GM21576 (cell line): ENCODE results near the gene OGFOD3.
"Not testable (repeated sequence)": the region's sequence is repeated elsewhere in the genome, so short reads cannot be mapped to it uniquely, and the experiment has no call there.

Experiments
- ATAC-seq: cut with Tn5 transposase; IDR thresholded peaks from one replicate; pipeline ENCODE4 v1.9.1; 2021; ENCODE audit warnings: mild to moderate bottlenecking, moderate library complexity; ENCODE audit not compliant: unreplicated experiment

Gene OGFOD3

GRCh38 chr17:82375359-82376041, 42.9 kb downstream of the OGFOD3 start:
- no peak for ATAC-seq

DNA sequence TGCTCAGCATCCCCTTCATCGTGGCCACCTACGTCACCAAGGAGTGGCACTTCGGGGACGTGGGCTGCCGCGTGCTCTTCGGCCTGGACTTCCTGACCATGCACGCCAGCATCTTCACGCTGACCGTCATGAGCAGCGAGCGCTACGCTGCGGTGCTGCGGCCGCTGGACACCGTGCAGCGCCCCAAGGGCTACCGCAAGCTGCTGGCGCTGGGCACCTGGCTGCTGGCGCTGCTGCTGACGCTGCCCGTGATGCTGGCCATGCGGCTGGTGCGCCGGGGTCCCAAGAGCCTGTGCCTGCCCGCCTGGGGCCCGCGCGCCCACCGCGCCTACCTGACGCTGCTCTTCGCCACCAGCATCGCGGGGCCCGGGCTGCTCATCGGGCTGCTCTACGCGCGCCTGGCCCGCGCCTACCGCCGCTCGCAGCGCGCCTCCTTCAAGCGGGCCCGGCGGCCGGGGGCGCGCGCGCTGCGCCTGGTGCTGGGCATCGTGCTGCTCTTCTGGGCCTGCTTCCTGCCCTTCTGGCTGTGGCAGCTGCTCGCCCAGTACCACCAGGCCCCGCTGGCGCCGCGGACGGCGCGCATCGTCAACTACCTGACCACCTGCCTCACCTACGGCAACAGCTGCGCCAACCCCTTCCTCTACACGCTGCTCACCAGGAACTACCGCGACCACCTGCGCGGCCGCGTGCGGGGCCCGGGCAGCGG, 43.6 kb downstream of the OGFOD3 start:
- ATAC-seq, result no peak

GRCh38 chr17:82373731-82374625, 44.4 kb downstream of the OGFOD3 start:
- ATAC-seq, result no peak

DNA sequence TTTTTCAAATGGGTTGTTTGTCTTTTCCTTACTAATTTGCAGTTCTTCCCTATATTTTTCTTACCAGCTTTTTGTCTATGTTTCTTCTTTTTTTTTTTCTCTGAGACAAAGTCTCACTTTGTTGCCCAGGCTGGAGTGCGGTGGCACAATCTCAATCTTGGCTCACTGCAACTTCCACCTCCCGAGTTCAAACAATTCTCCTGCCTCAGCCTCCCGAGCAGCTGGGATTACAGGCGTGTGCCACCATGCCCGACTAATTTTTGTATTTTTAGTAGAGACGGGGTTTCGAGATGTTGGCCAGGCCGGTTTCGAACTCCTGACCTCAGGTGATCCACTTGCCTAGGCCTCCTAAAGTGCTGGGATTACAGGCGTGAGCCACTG, 45.3 kb downstream of the OGFOD3 start:
- not testable (repeated sequence) for ATAC-seq

GRCh38 chr17:82372249-82373071, 45.9 kb downstream of the OGFOD3 start:
- no peak for ATAC-seq

DNA sequence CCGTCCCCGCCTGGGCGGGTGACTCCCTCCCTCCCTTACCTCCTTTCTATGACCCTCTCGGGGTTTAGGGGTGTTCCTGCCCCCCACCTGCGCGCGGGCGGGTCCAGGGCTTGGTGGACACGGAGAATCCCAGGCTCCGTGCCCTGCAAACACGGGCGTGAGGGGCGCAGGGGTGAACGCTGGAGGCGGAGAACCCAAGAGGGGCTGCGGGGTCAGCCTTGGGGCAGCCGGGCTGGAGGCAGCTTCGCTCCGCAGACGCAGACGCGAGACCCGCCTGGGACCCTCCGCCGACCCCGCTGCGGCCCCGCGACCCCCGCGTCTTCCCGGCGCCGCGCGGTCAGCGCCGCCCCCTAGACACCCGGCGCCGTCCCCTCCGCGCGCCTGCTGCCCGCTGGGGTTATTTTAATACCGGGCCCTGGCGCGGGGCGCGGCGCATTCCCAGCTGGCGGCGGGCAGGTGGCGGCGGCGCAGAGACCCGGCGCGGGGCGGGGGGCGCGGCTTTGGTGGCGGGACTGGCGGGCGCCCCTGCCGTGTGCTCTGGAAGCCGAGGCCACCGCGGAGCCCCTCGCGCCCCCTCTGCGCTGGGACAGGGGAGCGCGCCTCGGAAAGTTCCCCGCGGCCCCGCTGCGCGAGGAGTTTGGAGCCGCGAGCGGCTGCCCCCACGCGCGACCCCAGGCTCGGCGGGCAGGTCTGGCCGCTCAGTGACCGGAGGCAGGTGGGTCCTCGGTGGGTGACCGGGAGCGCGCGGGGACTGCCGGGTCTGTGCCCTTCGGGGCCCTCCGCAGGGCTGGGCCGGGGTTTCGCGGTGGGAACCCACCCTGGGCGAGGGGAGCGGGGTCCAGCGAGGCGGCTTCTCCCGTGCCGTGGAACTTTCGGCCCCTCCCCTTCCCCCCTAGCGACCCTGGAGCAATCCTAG, 46.8 kb downstream of the OGFOD3 start, which contains the start of gene UTS2R:
TSS of gene UTS2R (plus strand) at position 433 of the 916 bp plus-strand sequence. CDS start 2,560 bp downstream, outside the sequence.
- ATAC-seq, result no peak

- ATAC-seq, result no peak
Measured at GRCh38 chr17:82370471-82371332, 47.7 kb downstream of the OGFOD3 start.

- ATAC-seq, result no peak
Measured at GRCh38 chr17:82369211-82369610, 49.2 kb downstream of the OGFOD3 start.

- no peak for ATAC-seq
Measured at GRCh38 chr17:82367724-82368524, 50.5 kb downstream of the OGFOD3 start.

GRCh38 chr17:82366749-82367148, 51.6 kb downstream of the OGFOD3 start:
- ATAC-seq, result no peak

GRCh38 chr17:82365606-82366295, 52.6 kb downstream of the OGFOD3 start:
- ATAC-seq, result no peak

GRCh38 chr17:82361885-82362633, 56.3 kb downstream of the OGFOD3 start:
- ATAC-seq, result no peak

GRCh38 chr17:82359451-82360074, 58.8 kb downstream of the OGFOD3 start:
- not testable (repeated sequence) for ATAC-seq

DNA sequence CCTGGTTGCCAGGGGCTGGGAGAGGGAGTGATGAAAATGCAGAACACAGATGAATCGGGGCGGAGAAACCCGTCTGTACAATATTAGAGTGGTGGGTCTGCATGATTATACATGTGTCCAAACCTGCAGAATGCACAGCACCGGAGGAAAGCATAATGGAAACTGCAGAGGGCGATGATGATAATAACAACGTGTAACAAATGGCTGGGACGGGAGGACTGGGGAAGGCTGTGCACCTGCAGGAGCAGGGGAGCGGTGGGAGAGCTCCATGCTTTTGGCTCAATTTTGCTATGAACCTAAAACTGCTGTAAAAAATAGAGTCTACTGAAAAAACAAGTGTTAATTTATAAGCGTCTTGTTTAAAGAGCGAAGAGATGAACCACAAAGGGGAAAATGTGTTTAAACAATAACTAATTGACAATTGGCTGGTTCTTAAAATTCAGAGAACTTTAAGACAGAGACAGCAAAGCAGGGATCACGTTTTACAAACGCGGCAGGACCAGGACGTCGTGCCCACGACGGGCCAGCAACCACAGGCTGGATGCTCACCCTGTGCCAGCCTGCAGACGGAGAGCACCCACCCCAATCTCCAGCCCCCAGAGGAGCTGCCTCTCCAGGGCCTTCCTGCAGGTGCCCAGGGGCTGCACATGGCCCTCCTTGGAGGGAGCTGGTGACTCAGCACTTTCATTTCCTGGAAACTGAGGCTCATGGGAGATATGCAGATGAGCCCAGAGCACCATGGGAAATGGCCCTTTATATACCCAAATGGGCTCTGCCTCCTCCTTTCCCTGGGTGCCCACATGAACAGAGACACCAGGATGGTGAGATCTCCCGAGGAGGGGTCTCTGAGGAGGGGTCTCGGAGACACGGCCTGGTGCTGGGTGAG, 59.7 kb downstream of the OGFOD3 start, which contains the start of gene TEX19:
TSS of gene TEX19 (plus strand) at position 783 of the 886 bp plus-strand sequence. CDS start 2,904 bp downstream, outside the sequence.
- ATAC-seq, result no peak

DNA sequence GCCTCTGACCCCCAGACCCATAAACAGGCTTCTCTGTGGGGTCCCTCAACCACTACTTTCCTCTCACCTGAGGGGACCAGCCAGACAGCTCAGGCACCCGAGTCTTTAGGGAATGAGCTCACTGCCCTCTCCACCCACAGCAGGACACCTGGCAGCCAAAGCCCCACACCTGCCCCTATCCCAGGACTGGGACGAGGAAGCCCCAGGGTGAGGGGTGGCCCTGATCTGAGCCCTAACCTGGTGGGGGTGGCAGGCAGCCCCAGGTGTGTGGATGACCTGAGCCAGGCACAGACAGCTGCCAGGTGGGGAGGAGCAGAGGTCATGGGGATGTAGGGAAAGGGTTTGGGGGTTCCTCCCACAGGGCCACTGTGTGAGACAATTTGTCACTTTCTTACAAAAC, 61.0 kb downstream of the OGFOD3 start:
- ATAC-seq, result no peak
